CD4-positive, alpha-beta T cell (primary cell): ENCODE results near the gene ZNF644. TPM values are rescaled to one million over a fixed set of nuclear protein-coding genes. Genes with fewer than 3 reads are reported as not detected.

Experiments
- ATAC-seq: fragments of 200-7000 bp; cut with Tn5 transposase; one replicate; pipeline ENCODE4 v1.10.0; 2022; ENCODE audit warnings: mild to moderate bottlenecking; ENCODE audit not compliant: poor library complexity
- CTCF ChIA-PET: fragments of 350-600 bp; sonication (Branson Sonifier 250); formaldehyde crosslinking; loops from one replicate; lab custom pipeline; 2021; ENCODE audit warnings: antibody characterized with exemption, inconsistent platforms; lab: Charles Lee
- POLR2A ChIA-PET: fragments of 350-600 bp; sonication (Branson Sonifier 250); formaldehyde crosslinking; loops from one replicate; lab custom pipeline; 2021; ENCODE audit warnings: antibody characterized with exemption, inconsistent platforms; lab: Charles Lee
- DNase-seq, 14 experiments: peaks; one replicate each; pipeline ENCODE4 v3.0.0-alpha.2; 2013 to 2020; ENCODE audit warnings: mixed read lengths in 2 of 14
- H3K27ac ChIP-seq, 2 donors: one replicate each; pipeline versions ENCODE4 v1.5.1 to v1.7.0; 2013; ENCODE audit warnings: low read length in 2 of 2, low read depth in 1 of 2, mild to moderate bottlenecking in 1 of 2
- H3K27me3 ChIP-seq, 2 experiments: 1 replicate in 1 of 2; 2 replicates in 1 of 2; pipeline versions ENCODE4 v1.6.1 to v1.7.0; 2013; ENCODE audit warnings: low read length in 2 of 2, control low read depth in 1 of 2, mild to moderate bottlenecking in 1 of 2, moderate library complexity in 1 of 2; ENCODE audit not compliant: insufficient read depth in 2 of 2, control insufficient read depth in 1 of 2
- H3K36me3 ChIP-seq: one replicate; pipeline ENCODE4 v1.6.1; 2013; ENCODE audit warnings: low read length, control low read depth; ENCODE audit not compliant: insufficient read depth
- H3K4me1 ChIP-seq: one replicate; pipeline ENCODE4 v1.6.1; 2013; ENCODE audit warnings: low read length, control low read depth; ENCODE audit not compliant: insufficient read depth
- H3K4me3 ChIP-seq: one replicate; pipeline ENCODE4 v1.5.1; 2013; ENCODE audit warnings: mild to moderate bottlenecking, low read length, moderate library complexity
- H3K9me3 ChIP-seq, 2 experiments: 1 replicate in 1 of 2; 2 replicates in 1 of 2; pipeline versions ENCODE4 v1.6.1 to v1.7.0; 2013; ENCODE audit warnings: low read length in 2 of 2, mild to moderate bottlenecking in 2 of 2, control low read depth in 1 of 2, moderate library complexity in 1 of 2; ENCODE audit not compliant: control insufficient read depth in 1 of 2, insufficient read depth in 1 of 2
- H3K27ac Mint-ChIP-seq: one replicate; pipeline ENCODE4 v1.8.0; 2020; ENCODE audit warnings: mixed read lengths
- H3K27me3 Mint-ChIP-seq: one replicate; pipeline ENCODE4 v1.8.0; 2021; ENCODE audit warnings: mixed read lengths
- H3K36me3 Mint-ChIP-seq: one replicate; pipeline ENCODE4 v1.8.0; 2021; ENCODE audit warnings: low read depth, mixed read lengths
- H3K4me1 Mint-ChIP-seq: one replicate; pipeline ENCODE4 v1.8.0; 2021; ENCODE audit warnings: low read depth, mixed read lengths
- H3K4me3 Mint-ChIP-seq: one replicate; pipeline ENCODE4 v1.8.0; 2020; ENCODE audit warnings: mild to moderate bottlenecking, mixed read lengths
- H3K9me3 Mint-ChIP-seq: one replicate; pipeline ENCODE4 v1.8.0; 2020; ENCODE audit warnings: mixed read lengths
- CTCF ChIP-seq: fragments of 200-600 bp; IDR thresholded peaks from one replicate; pipeline ENCODE4 v1.8.0; 2022; ENCODE audit warnings: antibody characterized with exemption, mild to moderate bottlenecking
- intact Hi-C, 2 experiments: fragments of 100-400 bp; cut with DNase I in 1 of 2; cut with micrococcal nuclease in 1 of 2; formaldehyde crosslinking; loops; one replicate each; pipeline versions ENCODE4 v1.15.1 to v1.9.0; 2023 to 2025; cut with DNase I, micrococcal nuclease
- total RNA-seq, 174 experiments: library from RNA in 2 of 174; stranded (reverse) in 2 of 174; gene quantifications; one replicate each; pipeline ENCODE4 v1.2.3 and lab custom pipeline; 2021 to 2026

ZNF644 gene
- total RNA-seq, 2 experiments from 2014 or later, result 93.3 to 101 TPM

- no peak overlapping the region for H3K27ac ChIP-seq
- ATAC-seq, result no peak
- H3K27me3 ChIP-seq, result no peaks in the 10 kb centered on the region
- peaks cover 4% of the 10 kb centered on the region for H3K4me1 ChIP-seq
- ChIA-PET POLR2A (no interaction called here), CTCF (interaction anchor here (1.7 to 2.1 kb wide), 2 partner anchors 12 to 14 kb away, joined by 3 to 5 read pairs; no protein-coding TSS in a partner anchor)
- H3K4me1 Mint-ChIP-seq, result peaks cover 85% of the 10 kb centered on the region
- no peaks in the 10 kb centered on the region for H3K9me3 ChIP-seq
- no peaks in the 10 kb centered on the region for H3K27me3 Mint-ChIP-seq
- H3K36me3 Mint-ChIP-seq, result peaks cover 56% of the 10 kb centered on the region
- H3K27ac Mint-ChIP-seq, result peak overlapping the region; percentile 0
- DNase-seq, result no peak
- H3K9me3 Mint-ChIP-seq, result peaks cover 3% of the 10 kb centered on the region
- peaks cover 4% of the 10 kb centered on the region for H3K36me3 ChIP-seq
- no peak overlapping the region for H3K4me3 ChIP-seq
- intact Hi-C loops, result no loop called here
- no peak for TF ChIP-seq CTCF
- H3K4me3 Mint-ChIP-seq, result peak overlapping the region; percentile 15
These were observed 15.5 kb downstream of the ZNF644 start for GRCh38 chr1:91006113-91006908.

DNA sequence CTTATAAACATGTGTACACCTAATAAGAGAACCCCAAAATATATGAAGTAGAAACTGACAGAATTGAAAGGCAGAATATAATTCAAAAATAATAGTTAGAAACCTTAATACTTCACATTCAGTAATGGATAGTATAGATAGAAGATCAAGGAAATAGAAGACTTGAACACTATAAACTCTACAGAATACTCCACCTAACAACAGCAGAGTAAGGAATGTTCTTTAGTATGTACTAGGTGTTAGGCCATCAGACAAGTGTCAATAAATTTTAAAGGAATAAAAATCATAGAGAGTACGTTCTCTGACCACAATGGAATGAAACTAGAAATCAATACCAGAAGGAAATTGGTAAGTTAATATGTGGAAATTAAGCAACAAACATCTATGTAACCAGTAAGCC is 16.6 kb downstream of the ZNF644 start:
- Mint-ChIP-seq H3K27me3 (no peaks in the 10 kb centered on the region), H3K27ac (no peak overlapping the region), H3K4me1 (peaks cover 83% of the 10 kb centered on the region), H3K36me3 (peaks cover 56% of the 10 kb centered on the region), H3K9me3 (peaks cover 3% of the 10 kb centered on the region), H3K4me3 (no peak overlapping the region)
- no peak overlapping the region for H3K4me3 ChIP-seq
- peaks cover 4% of the 10 kb centered on the region for H3K36me3 ChIP-seq
- H3K9me3 ChIP-seq, result no peaks in the 10 kb centered on the region
- no peaks in the 10 kb centered on the region for H3K27me3 ChIP-seq
- ATAC-seq, result no peak
- no peak for TF ChIP-seq CTCF
- POLR2A ChIA-PET, result no interaction called here
- no peak overlapping the region for H3K27ac ChIP-seq
- H3K4me1 ChIP-seq, result peaks cover 3% of the 10 kb centered on the region
- CTCF ChIA-PET, result interaction anchor here (2.1 kb wide), 1 partner anchor 13 kb away, joined by 5 read pairs; no protein-coding TSS in a partner anchor
- DNase-seq, result no peak
- intact Hi-C loops, result no loop called here

GRCh38 chr1:91004145-91004544 is 17.7 kb downstream of the ZNF644 start:
- H3K27ac Mint-ChIP-seq, result no peak overlapping the region

More at GRCh38 chr1:91004145-91004544, 17.7 kb downstream of the ZNF644 start:
- Mint-ChIP-seq H3K4me3 (no peak overlapping the region), H3K36me3 (peaks cover 67% of the 10 kb centered on the region), H3K4me1 (peaks cover 85% of the 10 kb centered on the region), H3K9me3 (peaks cover 3% of the 10 kb centered on the region), H3K27me3 (no peaks in the 10 kb centered on the region)
- CTCF ChIA-PET, result no interaction called here
- POLR2A ChIA-PET, result no interaction called here
- no peak for ATAC-seq
- intact Hi-C loops, result no loop called here
- no peak overlapping the region for H3K4me3 ChIP-seq
- H3K4me1 ChIP-seq, result no peaks in the 10 kb centered on the region
- H3K36me3 ChIP-seq, result peaks cover 4% of the 10 kb centered on the region
- DNase-seq, result no peak
- H3K27ac ChIP-seq, result no peak overlapping the region
- H3K27me3 ChIP-seq, result no peaks in the 10 kb centered on the region
- H3K9me3 ChIP-seq, result no peaks in the 10 kb centered on the region
- no peak for TF ChIP-seq CTCF
